ENCODE data around the gene COPZ1. TPM values are rescaled to one million over a fixed set of nuclear protein-coding genes. Genes with fewer than 3 reads are reported as not detected.

Gene COPZ1
- total and polyA plus RNA-seq, 10 donors, result 55.4 to 99.1 (median 80.5) TPM

DNA sequence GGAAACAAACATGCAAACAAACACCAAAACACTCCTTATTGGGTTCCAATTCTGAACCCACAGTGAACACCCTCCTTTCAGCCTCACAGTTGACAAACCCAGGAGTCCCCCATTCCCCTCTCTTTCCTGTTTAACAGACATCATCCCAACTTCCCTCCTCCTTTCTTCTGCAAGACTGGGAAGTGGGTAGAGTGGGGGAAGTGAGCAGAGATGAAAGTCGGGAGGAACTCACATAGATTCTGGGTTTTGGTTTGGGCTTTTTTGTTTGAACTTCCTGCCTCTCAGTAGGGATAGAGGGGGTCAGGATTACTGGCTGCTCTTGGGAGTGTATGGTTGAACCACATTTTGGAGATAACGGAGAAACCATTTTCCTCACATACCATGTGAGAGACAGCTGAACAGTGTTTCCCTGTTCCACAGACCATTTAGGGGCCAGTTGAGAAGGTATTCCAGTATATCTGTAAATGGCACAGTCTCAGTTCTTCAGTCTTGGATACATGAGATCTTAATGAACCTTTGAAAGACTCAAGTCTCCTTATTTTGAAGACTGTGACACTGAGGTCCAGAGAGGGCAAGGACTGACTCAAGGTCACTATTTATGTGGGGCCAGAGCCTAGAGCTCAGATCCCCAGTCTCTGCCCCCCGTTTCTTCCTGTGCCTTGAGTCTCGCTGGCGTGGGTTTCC lies 43.2 kb downstream of the COPZ1 start:
- peaks cover 0 to 28% (median 0%) of the 10 kb centered on the region in 6 donors for H3K36me3 ChIP-seq
- no peaks in the 10 kb centered on the region for H3K27me3 ChIP-seq (replicated peaks in 1 of 7)
- intact Hi-C loops (cut with DNase I; ENCODE audit: low total_unique reads), result loop anchor here (10.0 kb wide), 2 partner anchors 113 to 153 kb away; no protein-coding TSS in a partner anchor
- TF ChIP-seq POLR2A (IDR thresholded peaks at IDR 0.05) (no peak), POLR2AphosphoS5 (IDR thresholded peaks at IDR 0.05) (no peak)
- TF ChIP-seq, protein P1, sequence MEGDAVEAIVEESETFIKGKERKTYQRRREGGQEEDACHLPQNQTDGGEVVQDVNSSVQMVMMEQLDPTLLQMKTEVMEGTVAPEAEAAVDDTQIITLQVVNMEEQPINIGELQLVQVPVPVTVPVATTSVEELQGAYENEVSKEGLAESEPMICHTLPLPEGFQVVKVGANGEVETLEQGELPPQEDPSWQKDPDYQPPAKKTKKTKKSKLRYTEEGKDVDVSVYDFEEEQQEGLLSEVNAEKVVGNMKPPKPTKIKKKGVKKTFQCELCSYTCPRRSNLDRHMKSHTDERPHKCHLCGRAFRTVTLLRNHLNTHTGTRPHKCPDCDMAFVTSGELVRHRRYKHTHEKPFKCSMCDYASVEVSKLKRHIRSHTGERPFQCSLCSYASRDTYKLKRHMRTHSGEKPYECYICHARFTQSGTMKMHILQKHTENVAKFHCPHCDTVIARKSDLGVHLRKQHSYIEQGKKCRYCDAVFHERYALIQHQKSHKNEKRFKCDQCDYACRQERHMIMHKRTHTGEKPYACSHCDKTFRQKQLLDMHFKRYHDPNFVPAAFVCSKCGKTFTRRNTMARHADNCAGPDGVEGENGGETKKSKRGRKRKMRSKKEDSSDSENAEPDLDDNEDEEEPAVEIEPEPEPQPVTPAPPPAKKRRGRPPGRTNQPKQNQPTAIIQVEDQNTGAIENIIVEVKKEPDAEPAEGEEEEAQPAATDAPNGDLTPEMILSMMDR (IDR thresholded peaks at IDR 0.05 in 8 of 11, conservative IDR thresholded peaks at IDR 0.05 in 3 of 11), result no peak
- peak overlapping the region in 5 of 8 donors; percentile 3 to 63 (median 41) for H3K27ac ChIP-seq
- peaks cover 0 to 80% (median 44%) of the 10 kb centered on the region in 6 donors for H3K4me1 ChIP-seq
- H3K9me3 ChIP-seq, result no peaks in the 10 kb centered on the region
- no peak for DNase-seq
- WGBS, 5 donors, result 13 to 23% (median 18%) methylated on average over 5 of the region's 5 CpGs
- peak overlapping the region in 4 of 8 donors; percentile 19 to 62 (median 36) for H3K4me3 ChIP-seq

DNA sequence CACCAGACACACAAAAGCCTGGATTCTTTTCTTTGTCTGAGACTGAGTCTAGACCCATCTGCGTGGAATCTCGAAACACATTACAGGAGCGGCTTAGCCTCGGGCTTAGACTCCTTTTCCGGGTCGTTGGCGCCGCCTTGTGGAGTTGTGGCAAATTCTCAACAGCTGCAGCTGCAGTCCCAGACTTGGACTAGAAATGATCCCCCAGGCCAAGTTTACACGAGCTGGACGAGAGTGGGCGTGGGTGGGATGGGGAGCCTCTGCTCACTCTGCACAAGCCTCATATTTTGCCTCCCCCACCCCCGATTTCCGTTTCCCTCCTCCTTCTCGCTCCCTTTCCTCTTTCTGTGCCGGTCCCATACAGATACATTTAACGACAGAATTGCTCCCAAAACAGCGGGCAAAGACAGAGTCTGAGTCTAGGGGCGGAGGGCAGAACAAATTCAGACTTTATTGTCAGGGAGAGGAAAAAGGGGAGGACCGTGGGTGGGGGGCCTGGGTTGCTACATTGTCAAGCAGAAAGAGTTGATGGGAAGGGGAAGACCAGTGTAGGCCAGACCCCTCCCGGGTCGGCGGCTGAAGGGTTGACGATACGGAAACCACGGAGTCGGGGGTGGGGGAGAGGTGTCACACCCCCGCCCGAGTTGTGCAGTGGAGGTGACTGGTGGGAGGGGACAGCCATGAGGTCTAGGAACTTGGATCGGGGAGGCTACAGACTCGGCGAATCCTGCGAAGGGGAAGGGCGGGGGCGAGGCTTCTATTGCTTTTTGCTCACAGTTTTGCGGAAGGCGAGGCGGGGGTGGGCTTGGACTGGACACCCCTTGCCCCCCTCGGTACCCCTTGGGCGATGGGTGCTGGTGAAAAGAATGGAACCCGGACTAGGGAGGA lies 44.0 kb downstream of the COPZ1 start:
- Histone ChIP-seq H3K4me3 (peak overlapping the region in 6 of 8 donors; percentile 19 to 62 (median 30)), H3K4me1 (peaks cover 0 to 72% (median 41%) of the 10 kb centered on the region in 6 donors), H3K9me3 (no peaks in the 10 kb centered on the region), H3K27me3 (replicated peaks in 1 of 7) (no peaks in the 10 kb centered on the region), H3K27ac (peak overlapping the region in 6 of 8 donors; percentile 3 to 63 (median 38)), H3K36me3 (peaks cover 0 to 36% (median 0%) of the 10 kb centered on the region in 6 donors)
- intact Hi-C loops (cut with DNase I; ENCODE audit: low total_unique reads), result loop anchor here (10.0 kb wide), 2 partner anchors 114 to 154 kb away; no protein-coding TSS in a partner anchor
- peak; percentile 97 for DNase-seq
- 21 to 34% (median 30%) methylated on average over 40 of the region's 40 CpGs for WGBS, 5 donors
- TF ChIP-seq POLR2A (IDR thresholded peaks at IDR 0.05), result no peak
- TF ChIP-seq, protein P1 (IDR thresholded peaks at IDR 0.05 in 8 of 11, conservative IDR thresholded peaks at IDR 0.05 in 3 of 11), result peak; percentile 60 to 90 (median 81)
- peak in 1 of 3 donors; percentile 57 for TF ChIP-seq POLR2AphosphoS5 (IDR thresholded peaks at IDR 0.05)

DNA sequence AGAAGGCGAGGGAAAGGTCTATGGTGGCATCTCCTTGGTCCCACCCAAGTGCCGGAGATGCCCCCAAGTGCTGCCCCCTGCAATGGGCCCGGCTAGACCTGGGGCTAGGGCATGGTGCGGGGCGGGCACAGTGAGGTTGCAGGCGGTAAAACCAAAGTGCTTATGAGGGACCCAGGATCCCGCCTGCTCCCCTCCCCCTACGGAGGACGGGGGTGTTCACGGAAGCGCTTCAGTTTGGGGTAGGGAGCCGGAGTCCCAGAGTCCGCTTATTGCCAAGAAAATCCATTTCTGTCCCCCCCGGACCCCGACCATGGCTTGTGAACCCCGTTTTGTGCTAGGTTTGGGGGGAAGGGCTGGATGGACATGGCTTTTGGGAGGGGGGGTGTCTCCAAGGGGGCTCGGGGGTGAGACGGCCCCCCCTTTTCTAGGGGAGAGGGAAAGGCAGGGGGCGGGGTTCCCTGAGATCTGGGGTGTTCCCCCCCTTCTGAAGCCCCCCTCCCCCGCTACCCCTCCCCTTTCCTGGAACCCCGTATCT lies 44.7 kb downstream of the COPZ1 start:
- TF ChIP-seq POLR2A (IDR thresholded peaks at IDR 0.05), result no peak
- TF ChIP-seq, protein P1 (IDR thresholded peaks at IDR 0.05 in 8 of 11, conservative IDR thresholded peaks at IDR 0.05 in 3 of 11), result no peak
- no peak for TF ChIP-seq POLR2AphosphoS5 (IDR thresholded peaks at IDR 0.05)
- WGBS, 5 donors, result 50 to 69% (median 64%) methylated on average over 18 to 21 of the region's 21 CpGs
- Histone ChIP-seq H3K27ac (peak overlapping the region in 2 of 8 donors; percentile 41 to 63), H3K4me3 (peak overlapping the region in 6 of 8 donors; percentile 19 to 62 (median 30)), H3K4me1 (peaks cover 0 to 67% (median 40%) of the 10 kb centered on the region in 6 donors), H3K36me3 (peaks cover 0 to 37% (median 0%) of the 10 kb centered on the region in 6 donors), H3K9me3 (no peaks in the 10 kb centered on the region), H3K27me3 (replicated peaks in 1 of 7) (no peaks in the 10 kb centered on the region)
- intact Hi-C loops (cut with DNase I; ENCODE audit: low total_unique reads), result loop anchor here (10.0 kb wide), 2 partner anchors 115 to 155 kb away; no protein-coding TSS in a partner anchor
- peak; percentile 74 for DNase-seq
